Stimulated activated CD4-positive, alpha-beta T cell treated with anti-CD3 and anti-CD28 coated beads, Interleukin-1b, Interleukin-23, amount 100 ng/mL, for 48 hours (primary cell): ENCODE data around the gene CAV3.
"Not testable (repeated sequence)": the region's sequence is repeated elsewhere in the genome, so short reads cannot be mapped to it uniquely, and the experiment has no call there.

Experiments
- DNase-seq: peaks from one replicate; pipeline ENCODE4 v3.0.0-alpha.2; 2020

CAV3 gene

GRCh38 chr3:8733332-8734094 lies at the start of gene CAV3:
Gene CAV3, plus strand, starts transcription at chr3:8733802. Its CDS starts 75 bp downstream, at chr3:8733877.
- no peak for DNase-seq

GRCh38 chr3:8684992-8685391 lies 48.6 kb upstream of the CAV3 start:
- not testable (repeated sequence) for DNase-seq

- DNase-seq = not testable (repeated sequence)
These were observed 42.3 kb upstream of the CAV3 start for GRCh38 chr3:8691295-8691694.

- no peak for DNase-seq
These were observed 31.0 kb upstream of the CAV3 start for GRCh38 chr3:8702560-8702959.

- DNase-seq = no peak
These were observed 28.0 kb upstream of the CAV3 start for GRCh38 chr3:8705575-8705974.

GRCh38 chr3:8709287-8709686 lies 24.3 kb upstream of the CAV3 start:
- DNase-seq = no peak

- DNase-seq = no peak
These were observed 23.6 kb upstream of the CAV3 start for GRCh38 chr3:8709801-8710507.

- no peak for DNase-seq
These were observed 21.3 kb upstream of the CAV3 start for GRCh38 chr3:8712045-8712907.

GRCh38 chr3:8712908-8713255 lies 20.7 kb upstream of the CAV3 start:
- no peak for DNase-seq

- no peak for DNase-seq
These were observed 19.5 kb upstream of the CAV3 start for GRCh38 chr3:8713901-8714759.

GRCh38 chr3:8715757-8716156 lies 17.8 kb upstream of the CAV3 start:
- not testable (repeated sequence) for DNase-seq

- no peak for DNase-seq
These were observed 10.8 kb upstream of the CAV3 start for GRCh38 chr3:8722808-8723207.

GRCh38 chr3:8723612-8724011 lies 10.0 kb upstream of the CAV3 start:
- DNase-seq = no peak

- DNase-seq = no peak
These were observed 9.4 kb upstream of the CAV3 start for GRCh38 chr3:8724108-8724752.

GRCh38 chr3:8727605-8728512 lies 5.7 kb upstream of the CAV3 start:
- DNase-seq = no peak

- no peak for DNase-seq
These were observed 4.1 kb upstream of the CAV3 start for GRCh38 chr3:8729479-8729878.

GRCh38 chr3:8730656-8731055 lies 2.9 kb upstream of the CAV3 start:
- no peak for DNase-seq

- DNase-seq = no peak
These were observed 1.2 kb upstream of the CAV3 start for GRCh38 chr3:8732413-8732812.

- no peak for DNase-seq
These were observed 706 bp downstream of the CAV3 start for GRCh38 chr3:8734137-8734878.

- no peak for DNase-seq
These were observed 1.3 kb downstream of the CAV3 start for GRCh38 chr3:8734908-8735307.
